ENCODE results near the gene ZNF580.

The ZNF580 gene

GRCh38 chr19:55656988-55657747, 16.4 kb downstream of the ZNF580 start:
- no peak for DNase-seq

- DNase-seq, result no peak
Observed at GRCh38 chr19:55658846-55659459, 18.2 kb downstream of the ZNF580 start.

GRCh38 chr19:55659822-55660221, 19.0 kb downstream of the ZNF580 start:
- DNase-seq, result no peak

GRCh38 chr19:55660404-55660803, 19.6 kb downstream of the ZNF580 start:
- no peak for DNase-seq

- no peak for DNase-seq
Observed at GRCh38 chr19:55660991-55661390, 20.2 kb downstream of the ZNF580 start.

- DNase-seq, result no peak
Observed at GRCh38 chr19:55661826-55662225, 21.0 kb downstream of the ZNF580 start.

GRCh38 chr19:55663846-55664536, 23.2 kb downstream of the ZNF580 start:
- DNase-seq, result no peak

GRCh38 chr19:55666343-55667005, 25.7 kb downstream of the ZNF580 start:
- DNase-seq, result no peak

- no peak for DNase-seq
Observed at GRCh38 chr19:55667006-55667381, 26.2 kb downstream of the ZNF580 start.

- no peak for DNase-seq
Observed at GRCh38 chr19:55667511-55667910, 26.7 kb downstream of the ZNF580 start.

- DNase-seq, result no peak
Observed at GRCh38 chr19:55667958-55668357, 27.2 kb downstream of the ZNF580 start.

- DNase-seq, result no peak
Observed at GRCh38 chr19:55668603-55669348, 28.0 kb downstream of the ZNF580 start.

- no peak for DNase-seq
Observed at GRCh38 chr19:55669418-55670279, 28.8 kb downstream of the ZNF580 start.

GRCh38 chr19:55670280-55671053, 29.7 kb downstream of the ZNF580 start:
- DNase-seq, result peak in 21 of 56 donors; percentile 3 to 41 (median 17)

- DNase-seq, result no peak
Observed at GRCh38 chr19:55671054-55671378, 30.2 kb downstream of the ZNF580 start.

GRCh38 chr19:55672418-55672817, 31.6 kb downstream of the ZNF580 start:
- DNase-seq, result no peak

- no peak for DNase-seq
Observed at GRCh38 chr19:55673465-55673864, 32.7 kb downstream of the ZNF580 start.

- no peak for DNase-seq
Observed at GRCh38 chr19:55673889-55674288, 33.1 kb downstream of the ZNF580 start.

GRCh38 chr19:55674459-55674840, 33.6 kb downstream of the ZNF580 start:
- peak in 1 of 56 donors; percentile 31 for DNase-seq

Measured in amygdala (tissue), 56 donors.